ENCODE measurements around the gene PHF14.

DNA sequence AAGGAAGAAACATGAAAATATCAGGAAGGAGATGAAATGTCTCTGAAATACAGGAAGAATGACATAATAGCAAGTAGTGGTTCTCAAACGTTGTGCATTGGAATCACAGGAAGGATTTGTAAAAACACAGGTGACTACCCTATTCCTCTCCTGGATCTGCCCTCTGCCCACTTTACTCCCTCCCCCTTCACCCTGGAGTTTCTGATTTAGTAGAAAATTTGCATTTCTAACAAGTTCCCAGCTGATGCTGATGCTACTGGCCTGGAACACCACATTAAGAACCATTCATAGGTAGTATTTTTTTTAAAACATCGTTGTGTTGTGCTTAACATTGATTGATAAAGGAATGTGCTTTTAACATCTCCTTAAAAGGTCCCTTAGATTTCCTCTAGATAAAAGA, 130.9 kb downstream of the PHF14 start:
- TF ChIP-seq, protein P1, sequence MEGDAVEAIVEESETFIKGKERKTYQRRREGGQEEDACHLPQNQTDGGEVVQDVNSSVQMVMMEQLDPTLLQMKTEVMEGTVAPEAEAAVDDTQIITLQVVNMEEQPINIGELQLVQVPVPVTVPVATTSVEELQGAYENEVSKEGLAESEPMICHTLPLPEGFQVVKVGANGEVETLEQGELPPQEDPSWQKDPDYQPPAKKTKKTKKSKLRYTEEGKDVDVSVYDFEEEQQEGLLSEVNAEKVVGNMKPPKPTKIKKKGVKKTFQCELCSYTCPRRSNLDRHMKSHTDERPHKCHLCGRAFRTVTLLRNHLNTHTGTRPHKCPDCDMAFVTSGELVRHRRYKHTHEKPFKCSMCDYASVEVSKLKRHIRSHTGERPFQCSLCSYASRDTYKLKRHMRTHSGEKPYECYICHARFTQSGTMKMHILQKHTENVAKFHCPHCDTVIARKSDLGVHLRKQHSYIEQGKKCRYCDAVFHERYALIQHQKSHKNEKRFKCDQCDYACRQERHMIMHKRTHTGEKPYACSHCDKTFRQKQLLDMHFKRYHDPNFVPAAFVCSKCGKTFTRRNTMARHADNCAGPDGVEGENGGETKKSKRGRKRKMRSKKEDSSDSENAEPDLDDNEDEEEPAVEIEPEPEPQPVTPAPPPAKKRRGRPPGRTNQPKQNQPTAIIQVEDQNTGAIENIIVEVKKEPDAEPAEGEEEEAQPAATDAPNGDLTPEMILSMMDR (IDR thresholded peaks at IDR 0.05): no peak
- no peak for TF ChIP-seq POLR2A (IDR thresholded peaks at IDR 0.05)
